ENCODE measurements around the gene CAPN5.

The CAPN5 gene

GRCh38 chr11:77135069-77135468, 68.3 kb downstream of the CAPN5 start:
- H3K27me3 ChIP-seq (ENCODE audit: insufficient read depth, low read depth), result no peaks in the 10 kb centered on the region
- no peak overlapping the region for H2AFZ ChIP-seq (ENCODE audit: low read depth)
- H3K79me2 ChIP-seq (ENCODE audit: insufficient read depth, low read depth), result no peaks in the 10 kb centered on the region
- no peaks in the 10 kb centered on the region for H3K36me3 ChIP-seq (ENCODE audit: insufficient read depth)
- H3K4me2 ChIP-seq, result no peak overlapping the region
- no peaks in the 10 kb centered on the region for H4K20me1 ChIP-seq (ENCODE audit: insufficient read depth)
- no peak overlapping the region for H3K9ac ChIP-seq
- H3K4me3 ChIP-seq (IDR thresholded peaks at IDR 0.05; ENCODE audit: insufficient read depth, low read depth, low read length), result no peak overlapping the region
- no peaks in the 10 kb centered on the region for H3K4me1 ChIP-seq (ENCODE audit: low read depth, poor library complexity, severe bottlenecking)
- TF ChIP-seq CTCF (conservative IDR thresholded peaks at IDR 0.05; ENCODE audit: low read depth, low read length), result no peak
- H3K27ac ChIP-seq, result no peak overlapping the region

GRCh38 chr11:77136074-77136473, 69.3 kb downstream of the CAPN5 start:
- Histone ChIP-seq H3K4me3 (IDR thresholded peaks at IDR 0.05; ENCODE audit: insufficient read depth, low read depth, low read length) (no peak overlapping the region), H3K27me3 (ENCODE audit: insufficient read depth, low read depth) (no peaks in the 10 kb centered on the region), H2AFZ (ENCODE audit: low read depth) (no peak overlapping the region), H3K27ac (no peak overlapping the region), H3K4me1 (ENCODE audit: low read depth, poor library complexity, severe bottlenecking) (no peaks in the 10 kb centered on the region), H4K20me1 (ENCODE audit: insufficient read depth) (no peaks in the 10 kb centered on the region), H3K79me2 (ENCODE audit: insufficient read depth, low read depth) (no peaks in the 10 kb centered on the region), H3K36me3 (ENCODE audit: insufficient read depth) (no peaks in the 10 kb centered on the region), H3K9ac (no peak overlapping the region), H3K4me2 (no peak overlapping the region)
- TF ChIP-seq CTCF (conservative IDR thresholded peaks at IDR 0.05; ENCODE audit: low read depth, low read length), result no peak

GRCh38 chr11:77136784-77137420, 70.1 kb downstream of the CAPN5 start:
- Histone ChIP-seq H3K27ac (no peak overlapping the region), H3K4me3 (IDR thresholded peaks at IDR 0.05; ENCODE audit: insufficient read depth, low read depth, low read length) (no peak overlapping the region), H3K79me2 (ENCODE audit: insufficient read depth, low read depth) (no peaks in the 10 kb centered on the region), H4K20me1 (ENCODE audit: insufficient read depth) (no peaks in the 10 kb centered on the region), H3K27me3 (ENCODE audit: insufficient read depth, low read depth) (no peaks in the 10 kb centered on the region), H2AFZ (ENCODE audit: low read depth) (no peak overlapping the region), H3K4me1 (ENCODE audit: low read depth, poor library complexity, severe bottlenecking) (no peaks in the 10 kb centered on the region), H3K36me3 (ENCODE audit: insufficient read depth) (no peaks in the 10 kb centered on the region), H3K9ac (no peak overlapping the region), H3K4me2 (no peak overlapping the region)
- TF ChIP-seq CTCF (conservative IDR thresholded peaks at IDR 0.05; ENCODE audit: low read depth, low read length), result no peak

- no peaks in the 10 kb centered on the region for H3K4me1 ChIP-seq (ENCODE audit: low read depth, poor library complexity, severe bottlenecking)
- no peaks in the 10 kb centered on the region for H3K36me3 ChIP-seq (ENCODE audit: insufficient read depth)
- no peak overlapping the region for H3K4me2 ChIP-seq
- H3K27me3 ChIP-seq (ENCODE audit: insufficient read depth, low read depth), result no peaks in the 10 kb centered on the region
- no peak overlapping the region for H2AFZ ChIP-seq (ENCODE audit: low read depth)
- no peaks in the 10 kb centered on the region for H4K20me1 ChIP-seq (ENCODE audit: insufficient read depth)
- no peak overlapping the region for H3K9ac ChIP-seq
- H3K27ac ChIP-seq, result no peak overlapping the region
- H3K4me3 ChIP-seq (IDR thresholded peaks at IDR 0.05; ENCODE audit: insufficient read depth, low read depth, low read length), result no peak overlapping the region
- no peaks in the 10 kb centered on the region for H3K79me2 ChIP-seq (ENCODE audit: insufficient read depth, low read depth)
- no peak for TF ChIP-seq CTCF (conservative IDR thresholded peaks at IDR 0.05; ENCODE audit: low read depth, low read length)
Observed at GRCh38 chr11:77137421-77137820, 70.7 kb downstream of the CAPN5 start.

Measured in KMS-11 (cell line).